ENCODE results near the gene MPC1L.

GRCh38 chrX:40582811-40583210 is 40.4 kb upstream of the MPC1L start:
- TF ChIP-seq ZNF331 (CRISPR knock-in tag; IDR thresholded peaks at IDR 0.05; ENCODE audit: low read depth) (no peak), POLR2AphosphoS5 (IDR thresholded peaks at IDR 0.05; ENCODE audit: low read depth) (no peak), JUNB (IDR thresholded peaks at IDR 0.05; ENCODE audit: unreplicated experiment) (no peak)
- TF ChIP-seq, protein P1, sequence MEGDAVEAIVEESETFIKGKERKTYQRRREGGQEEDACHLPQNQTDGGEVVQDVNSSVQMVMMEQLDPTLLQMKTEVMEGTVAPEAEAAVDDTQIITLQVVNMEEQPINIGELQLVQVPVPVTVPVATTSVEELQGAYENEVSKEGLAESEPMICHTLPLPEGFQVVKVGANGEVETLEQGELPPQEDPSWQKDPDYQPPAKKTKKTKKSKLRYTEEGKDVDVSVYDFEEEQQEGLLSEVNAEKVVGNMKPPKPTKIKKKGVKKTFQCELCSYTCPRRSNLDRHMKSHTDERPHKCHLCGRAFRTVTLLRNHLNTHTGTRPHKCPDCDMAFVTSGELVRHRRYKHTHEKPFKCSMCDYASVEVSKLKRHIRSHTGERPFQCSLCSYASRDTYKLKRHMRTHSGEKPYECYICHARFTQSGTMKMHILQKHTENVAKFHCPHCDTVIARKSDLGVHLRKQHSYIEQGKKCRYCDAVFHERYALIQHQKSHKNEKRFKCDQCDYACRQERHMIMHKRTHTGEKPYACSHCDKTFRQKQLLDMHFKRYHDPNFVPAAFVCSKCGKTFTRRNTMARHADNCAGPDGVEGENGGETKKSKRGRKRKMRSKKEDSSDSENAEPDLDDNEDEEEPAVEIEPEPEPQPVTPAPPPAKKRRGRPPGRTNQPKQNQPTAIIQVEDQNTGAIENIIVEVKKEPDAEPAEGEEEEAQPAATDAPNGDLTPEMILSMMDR (conservative IDR thresholded peaks at IDR 0.05; ENCODE audit: low read depth in 2 of 2), result no peak
- TF ChIP-seq, protein P2, sequence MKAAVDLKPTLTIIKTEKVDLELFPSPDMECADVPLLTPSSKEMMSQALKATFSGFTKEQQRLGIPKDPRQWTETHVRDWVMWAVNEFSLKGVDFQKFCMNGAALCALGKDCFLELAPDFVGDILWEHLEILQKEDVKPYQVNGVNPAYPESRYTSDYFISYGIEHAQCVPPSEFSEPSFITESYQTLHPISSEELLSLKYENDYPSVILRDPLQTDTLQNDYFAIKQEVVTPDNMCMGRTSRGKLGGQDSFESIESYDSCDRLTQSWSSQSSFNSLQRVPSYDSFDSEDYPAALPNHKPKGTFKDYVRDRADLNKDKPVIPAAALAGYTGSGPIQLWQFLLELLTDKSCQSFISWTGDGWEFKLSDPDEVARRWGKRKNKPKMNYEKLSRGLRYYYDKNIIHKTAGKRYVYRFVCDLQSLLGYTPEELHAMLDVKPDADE (IDR thresholded peaks at IDR 0.05), result no peak
